ENCODE results near the gene TXNRD1.
"Not testable (repeated sequence)": the region's sequence is repeated elsewhere in the genome, so short reads cannot be mapped to it uniquely, and the experiment has no call there.

Gene TXNRD1

DNA sequence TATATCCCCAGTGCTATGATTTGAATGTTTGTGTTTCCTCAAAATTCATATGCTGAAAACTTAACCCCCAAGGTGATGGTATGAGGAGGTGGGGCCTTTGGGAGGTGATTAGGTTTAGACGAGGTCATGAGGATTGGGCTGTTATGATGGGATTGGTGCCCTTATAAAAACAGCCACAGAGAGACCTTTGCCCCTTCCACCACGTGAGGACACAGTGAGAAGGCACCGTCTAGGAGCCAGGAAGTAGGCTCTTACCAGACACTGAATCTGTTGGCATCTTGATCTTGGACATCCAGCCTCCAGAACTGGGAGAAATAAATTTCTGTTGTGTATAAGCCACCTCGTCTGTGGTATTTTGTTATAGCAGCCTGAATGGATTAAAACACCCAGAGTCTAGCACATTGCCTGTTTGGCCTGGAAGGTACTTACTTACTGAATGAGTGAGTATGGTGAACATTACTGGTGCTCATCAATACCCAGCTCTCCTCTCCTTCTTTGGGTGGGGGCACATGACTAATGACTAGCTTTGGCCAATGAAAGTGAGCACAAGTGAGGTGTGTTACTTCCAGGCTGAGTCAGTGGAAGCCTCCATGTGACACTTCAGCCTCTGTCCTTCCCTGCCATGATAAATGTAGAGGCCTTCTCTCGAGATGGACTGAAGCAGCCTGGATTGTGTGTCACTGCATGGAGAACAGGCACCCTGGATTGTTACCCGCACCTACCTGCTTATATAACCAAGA is 168.7 kb downstream of the TXNRD1 start:
- Histone ChIP-seq H3K4me1 (ENCODE audit: control insufficient read depth, low read depth, low read length) (no peaks in the 10 kb centered on the region), H4K5ac (ENCODE audit: low read length) (no peak overlapping the region), H3K18ac (ENCODE audit: low read length) (no peak overlapping the region), H3K9ac (ENCODE audit: low read length) (no peak overlapping the region), H2BK120ac (ENCODE audit: low read depth, low read length) (no peak overlapping the region), H2BK5ac (ENCODE audit: low read length) (no peak overlapping the region), H3K4me3 (ENCODE audit: low read length) (no peak overlapping the region), H2BK15ac (replicated peaks; ENCODE audit: low read depth) (no peak overlapping the region), H3K36me3 (ENCODE audit: control insufficient read depth, insufficient read depth, low read length) (no peaks in the 10 kb centered on the region), H3K56ac (ENCODE audit: low read length) (no peak overlapping the region), H3K79me2 (ENCODE audit: control insufficient read depth, insufficient read depth, low read length) (no peaks in the 10 kb centered on the region), H3K27me3 (ENCODE audit: insufficient read depth, low read length, poor library complexity) (no peaks in the 10 kb centered on the region), H4K8ac (ENCODE audit: low read depth, low read length) (no peak overlapping the region), H3K4ac (ENCODE audit: low read depth, low read length) (no peak overlapping the region), H2AK5ac (ENCODE audit: low read length) (no peak overlapping the region), H3K27ac (ENCODE audit: low read depth, low read length) (no peak overlapping the region), H3K79me1 (ENCODE audit: low read length) (no peaks in the 10 kb centered on the region), H3K23ac (ENCODE audit: low read length) (no peak overlapping the region), H3K4me2 (ENCODE audit: low read length) (no peak overlapping the region)
- DNase-seq = no peak
- no CpG with 5 or more reads among the region's 6 CpGs for WGBS (ENCODE audit: extremely low coverage, insufficient coverage, low lambda C conversion rate)

DNA sequence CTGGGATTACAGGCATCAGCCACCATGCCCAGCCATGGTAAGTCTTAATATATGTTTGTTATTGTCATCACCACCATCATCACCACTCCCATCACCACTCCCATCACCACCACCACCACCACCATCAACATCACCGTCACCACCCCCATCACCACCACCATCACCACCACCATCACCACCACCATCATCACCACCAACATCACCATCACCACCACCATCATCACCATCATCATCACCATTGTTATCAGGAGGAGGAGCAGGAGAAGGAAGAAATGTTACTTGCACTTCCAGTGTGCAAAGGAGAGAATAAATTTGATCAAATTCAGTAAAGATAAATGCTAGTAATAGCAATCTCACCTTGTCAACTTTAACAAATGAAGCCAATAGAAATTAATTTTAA is 169.9 kb downstream of the TXNRD1 start:
- WGBS (ENCODE audit: extremely low coverage, insufficient coverage, low lambda C conversion rate) = no CpG with 5 or more reads among the region's 1 CpG
- H3K79me2 ChIP-seq (ENCODE audit: control insufficient read depth, insufficient read depth, low read length) = no peaks in the 10 kb centered on the region

DNA sequence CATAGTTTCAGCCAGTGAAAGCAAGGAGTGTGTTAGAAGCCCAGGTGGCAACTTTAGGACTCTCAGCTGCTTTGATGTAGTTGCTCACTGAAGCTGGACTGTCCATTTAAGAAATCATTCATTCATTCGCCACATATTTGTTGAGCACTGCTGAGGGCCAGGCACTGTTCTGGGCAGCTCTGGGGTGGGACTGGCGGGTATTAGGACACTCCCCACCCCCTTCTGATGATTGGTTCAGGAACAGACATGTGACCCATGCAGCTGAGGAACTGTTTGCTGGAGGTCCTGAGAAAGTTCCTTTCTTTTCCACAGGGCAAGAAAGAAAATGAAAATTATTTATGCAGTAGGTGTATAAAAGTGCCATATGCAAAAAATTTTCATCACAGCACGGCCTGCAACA is 170.9 kb downstream of the TXNRD1 start:
- no peak for DNase-seq
- Histone ChIP-seq H3K23ac (ENCODE audit: low read length) (no peak overlapping the region), H3K27ac (ENCODE audit: low read depth, low read length) (no peak overlapping the region), H3K4me3 (ENCODE audit: low read length) (no peak overlapping the region), H3K9ac (ENCODE audit: low read length) (no peak overlapping the region), H4K5ac (ENCODE audit: low read length) (no peak overlapping the region), H2AK5ac (ENCODE audit: low read length) (no peak overlapping the region), H4K8ac (ENCODE audit: low read depth, low read length) (no peak overlapping the region), H3K36me3 (ENCODE audit: control insufficient read depth, insufficient read depth, low read length) (no peaks in the 10 kb centered on the region), H2BK15ac (replicated peaks; ENCODE audit: low read depth) (no peak overlapping the region), H3K79me2 (ENCODE audit: control insufficient read depth, insufficient read depth, low read length) (no peaks in the 10 kb centered on the region), H3K4me2 (ENCODE audit: low read length) (no peak overlapping the region), H3K79me1 (ENCODE audit: low read length) (no peaks in the 10 kb centered on the region), H3K4ac (ENCODE audit: low read depth, low read length) (no peak overlapping the region), H3K4me1 (ENCODE audit: control insufficient read depth, low read depth, low read length) (no peaks in the 10 kb centered on the region), H3K56ac (ENCODE audit: low read length) (no peak overlapping the region), H2BK5ac (ENCODE audit: low read length) (no peak overlapping the region), H3K27me3 (ENCODE audit: insufficient read depth, low read length, poor library complexity) (no peaks in the 10 kb centered on the region), H3K18ac (ENCODE audit: low read length) (no peak overlapping the region), H2BK120ac (ENCODE audit: low read depth, low read length) (no peak overlapping the region)
- no CpG with 5 or more reads among the region's 3 CpGs for WGBS (ENCODE audit: extremely low coverage, insufficient coverage, low lambda C conversion rate)

More for the DNA sequence above, 169.9 kb downstream of the TXNRD1 start:
- H3K56ac ChIP-seq (ENCODE audit: low read length) = no peak overlapping the region
- H3K18ac ChIP-seq (ENCODE audit: low read length) = no peak overlapping the region
- H2AK5ac ChIP-seq (ENCODE audit: low read length) = no peak overlapping the region
- no peak overlapping the region for H4K5ac ChIP-seq (ENCODE audit: low read length)
- no peak overlapping the region for H3K9ac ChIP-seq (ENCODE audit: low read length)
- no peak overlapping the region for H3K4me2 ChIP-seq (ENCODE audit: low read length)
- H2BK5ac ChIP-seq (ENCODE audit: low read length) = no peak overlapping the region
- H3K4me3 ChIP-seq (ENCODE audit: low read length) = no peak overlapping the region
- H3K4me1 ChIP-seq (ENCODE audit: control insufficient read depth, low read depth, low read length) = no peaks in the 10 kb centered on the region
- H3K27me3 ChIP-seq (ENCODE audit: insufficient read depth, low read length, poor library complexity) = no peaks in the 10 kb centered on the region
- no peak overlapping the region for H2BK120ac ChIP-seq (ENCODE audit: low read depth, low read length)
- H2BK15ac ChIP-seq (replicated peaks; ENCODE audit: low read depth) = no peak overlapping the region
- no peak overlapping the region for H3K27ac ChIP-seq (ENCODE audit: low read depth, low read length)
- H3K23ac ChIP-seq (ENCODE audit: low read length) = no peak overlapping the region
- H3K79me1 ChIP-seq (ENCODE audit: low read length) = no peaks in the 10 kb centered on the region
- H3K4ac ChIP-seq (ENCODE audit: low read depth, low read length) = no peak overlapping the region
- DNase-seq = no peak
- H3K36me3 ChIP-seq (ENCODE audit: control insufficient read depth, insufficient read depth, low read length) = no peaks in the 10 kb centered on the region
- H4K8ac ChIP-seq (ENCODE audit: low read depth, low read length) = no peak overlapping the region

DNA sequence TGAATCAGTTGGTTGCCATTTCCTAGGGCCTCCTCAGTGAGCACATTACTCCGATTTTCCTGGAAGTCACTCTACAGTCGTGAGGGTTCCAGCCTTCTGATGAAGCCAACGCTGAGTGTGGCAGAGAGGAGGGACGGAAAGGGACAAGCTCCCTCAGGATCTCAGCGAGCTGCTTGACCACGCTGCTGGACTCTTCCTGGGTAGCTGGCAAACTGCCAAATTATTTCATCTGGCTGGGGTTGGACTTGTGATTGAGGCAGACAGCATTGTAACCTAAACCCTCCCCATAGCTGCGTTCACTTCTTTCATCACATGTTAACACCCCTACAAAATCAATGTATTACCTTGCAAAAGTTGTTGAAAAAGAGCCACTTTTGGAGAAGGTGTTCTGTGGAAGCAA is 171.6 kb downstream of the TXNRD1 start:
- H2AK5ac ChIP-seq (ENCODE audit: low read length) = no peak overlapping the region
- no peaks in the 10 kb centered on the region for H3K36me3 ChIP-seq (ENCODE audit: control insufficient read depth, insufficient read depth, low read length)
- H2BK5ac ChIP-seq (ENCODE audit: low read length) = no peak overlapping the region
- no peak overlapping the region for H3K23ac ChIP-seq (ENCODE audit: low read length)
- no peak overlapping the region for H3K18ac ChIP-seq (ENCODE audit: low read length)
- no peak overlapping the region for H4K8ac ChIP-seq (ENCODE audit: low read depth, low read length)
- no peak overlapping the region for H4K5ac ChIP-seq (ENCODE audit: low read length)
- no peak overlapping the region for H3K27ac ChIP-seq (ENCODE audit: low read depth, low read length)
- H2BK15ac ChIP-seq (replicated peaks; ENCODE audit: low read depth) = no peak overlapping the region
- H3K4me3 ChIP-seq (ENCODE audit: low read length) = no peak overlapping the region
- no peak overlapping the region for H3K4me2 ChIP-seq (ENCODE audit: low read length)
- no peak overlapping the region for H3K4ac ChIP-seq (ENCODE audit: low read depth, low read length)
- H3K79me1 ChIP-seq (ENCODE audit: low read length) = no peaks in the 10 kb centered on the region
- H3K27me3 ChIP-seq (ENCODE audit: insufficient read depth, low read length, poor library complexity) = no peaks in the 10 kb centered on the region
- H3K79me2 ChIP-seq (ENCODE audit: control insufficient read depth, insufficient read depth, low read length) = no peaks in the 10 kb centered on the region
- no peak overlapping the region for H2BK120ac ChIP-seq (ENCODE audit: low read depth, low read length)
- H3K56ac ChIP-seq (ENCODE audit: low read length) = no peak overlapping the region
- no peak for DNase-seq
- no CpG with 5 or more reads among the region's 7 CpGs for WGBS (ENCODE audit: extremely low coverage, insufficient coverage, low lambda C conversion rate)
- H3K4me1 ChIP-seq (ENCODE audit: control insufficient read depth, low read depth, low read length) = no peaks in the 10 kb centered on the region
- H3K9ac ChIP-seq (ENCODE audit: low read length) = no peak overlapping the region

DNA sequence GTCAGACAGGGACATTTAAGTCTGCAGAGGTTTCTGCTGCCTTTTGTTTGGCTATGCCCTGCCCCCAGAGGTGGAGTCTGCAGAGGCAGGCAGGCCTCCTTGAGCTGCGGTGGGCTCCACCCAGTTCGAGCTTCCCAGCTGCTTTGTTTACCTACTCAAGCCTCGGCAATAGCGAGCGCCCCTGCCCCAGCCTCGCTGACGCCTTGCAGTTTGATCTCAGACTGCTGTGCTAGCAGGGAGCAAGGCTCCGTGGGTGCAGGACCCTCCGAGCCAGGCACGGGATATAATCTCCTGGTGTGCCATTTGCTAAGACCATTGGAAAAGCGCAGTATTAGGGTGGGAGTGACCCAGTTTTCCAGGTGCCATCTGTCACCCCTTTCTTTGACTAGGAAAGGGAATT is 178.5 kb downstream of the TXNRD1 start:
- not testable (repeated sequence) for H3K23ac ChIP-seq (ENCODE audit: low read length); H2AK5ac ChIP-seq (ENCODE audit: low read length); H4K8ac ChIP-seq (ENCODE audit: low read depth, low read length); H3K79me2 ChIP-seq (ENCODE audit: control insufficient read depth, insufficient read depth, low read length); H3K4me2 ChIP-seq (ENCODE audit: low read length); H3K36me3 ChIP-seq (ENCODE audit: control insufficient read depth, insufficient read depth, low read length); H3K27me3 ChIP-seq (ENCODE audit: insufficient read depth, low read length, poor library complexity); H2BK15ac ChIP-seq (replicated peaks; ENCODE audit: low read depth); DNase-seq; H3K18ac ChIP-seq (ENCODE audit: low read length); H2BK5ac ChIP-seq (ENCODE audit: low read length); H3K79me1 ChIP-seq (ENCODE audit: low read length); H3K4ac ChIP-seq (ENCODE audit: low read depth, low read length); H4K5ac ChIP-seq (ENCODE audit: low read length); H3K4me1 ChIP-seq (ENCODE audit: control insufficient read depth, low read depth, low read length); H3K27ac ChIP-seq (ENCODE audit: low read depth, low read length); H3K4me3 ChIP-seq (ENCODE audit: low read length); H2BK120ac ChIP-seq (ENCODE audit: low read depth, low read length); H3K56ac ChIP-seq (ENCODE audit: low read length); H3K9ac ChIP-seq (ENCODE audit: low read length)
- WGBS (ENCODE audit: extremely low coverage, insufficient coverage, low lambda C conversion rate) = no CpG with 5 or more reads among the region's 11 CpGs
